Activated CD4-positive, CD25-positive, alpha-beta regulatory T cell treated with anti-CD3 and anti-CD28 coated beads, Interleukin-2, amount 50 U/mL, for 72 hours (primary cell): ENCODE measurements around the gene TTC32.
"Not testable (repeated sequence)": the region's sequence is repeated elsewhere in the genome, so short reads cannot be mapped to it uniquely, and the experiment has no call there.

ENCODE experiments used
- DNase-seq: peaks from one replicate; pipeline ENCODE4 v3.0.0; 2021

TTC32 gene

GRCh38 chr2:19901442-19902215 lies at the start of gene TTC32:
Gene TTC32 (minus strand): TSS chr2:19901983. CDS start chr2:19901854, 129 bp downstream.
- peak; percentile 91 for DNase-seq

GRCh38 chr2:19949071-19949470 lies 47.3 kb upstream of the TTC32 start:
- DNase-seq, result no peak

- DNase-seq, result no peak
Observed at GRCh38 chr2:19947184-19947940, 45.6 kb upstream of the TTC32 start.

- no peak for DNase-seq
Observed at GRCh38 chr2:19944205-19944845, 42.5 kb upstream of the TTC32 start.

- DNase-seq, result no peak
Observed at GRCh38 chr2:19943189-19943588, 41.4 kb upstream of the TTC32 start.

GRCh38 chr2:19942199-19942598 lies 40.4 kb upstream of the TTC32 start:
- no peak for DNase-seq

GRCh38 chr2:19937004-19937403 lies 35.2 kb upstream of the TTC32 start:
- no peak for DNase-seq

- DNase-seq, result no peak
Observed at GRCh38 chr2:19936203-19936602, 34.4 kb upstream of the TTC32 start.

- no peak for DNase-seq
Observed at GRCh38 chr2:19933351-19933981, 31.7 kb upstream of the TTC32 start.

- DNase-seq, result no peak
Observed at GRCh38 chr2:19932928-19933327, 31.1 kb upstream of the TTC32 start.

GRCh38 chr2:19929226-19929625 lies 27.4 kb upstream of the TTC32 start:
- no peak for DNase-seq

- DNase-seq, result not testable (repeated sequence)
Observed at GRCh38 chr2:19927816-19928215, 26.0 kb upstream of the TTC32 start.

- DNase-seq, result not testable (repeated sequence)
Observed at GRCh38 chr2:19924526-19924925, 22.7 kb upstream of the TTC32 start.

- not testable (repeated sequence) for DNase-seq
Observed at GRCh38 chr2:19922188-19922587, 20.4 kb upstream of the TTC32 start.

GRCh38 chr2:19916385-19916950 lies 14.7 kb upstream of the TTC32 start:
- DNase-seq, result no peak

GRCh38 chr2:19914266-19914975 lies 12.6 kb upstream of the TTC32 start:
- no peak for DNase-seq

GRCh38 chr2:19911808-19912509 lies 10.2 kb upstream of the TTC32 start:
- no peak for DNase-seq

GRCh38 chr2:19902216-19902740 lies 495 bp upstream of the TTC32 start:
- no peak for DNase-seq

GRCh38 chr2:19900931-19901441 lies 797 bp downstream of the TTC32 start:
- no peak for DNase-seq

- no peak for DNase-seq
Observed at GRCh38 chr2:19899985-19900930, 1.5 kb downstream of the TTC32 start.
